Uterus (tissue), 4 donors: ENCODE data around the gene PUS1. TPM values are rescaled to one million over a fixed set of nuclear protein-coding genes. Genes with fewer than 3 reads are reported as not detected.

Source experiments
- DNase-seq, 2 donors: peaks; one replicate each; pipeline ENCODE4 v3.0.0-alpha.2; 2019 to 2020
- H3K27ac ChIP-seq, 2 donors: fragments of 200-600 bp; sonication (generic); 1 replicate in 1 of 2; 2 replicates in 1 of 2; pipeline ENCODE4 v1.5.1; 2016 to 2018
- H3K27me3 ChIP-seq, 2 donors: fragments of 200-600 bp; sonication (generic); one replicate each; pipeline ENCODE4 v1.5.1; 2018 to 2019; ENCODE audit warnings: control low read depth in 1 of 2
- H3K36me3 ChIP-seq, 2 donors: fragments of 200-600 bp; sonication (generic); one replicate each; pipeline ENCODE4 v1.5.1; 2019; ENCODE audit warnings: control low read depth in 1 of 2
- H3K4me1 ChIP-seq, 2 donors: fragments of 200-600 bp; sonication (generic); one replicate each; pipeline ENCODE4 v1.5.1; 2018 to 2019; ENCODE audit warnings: control low read depth in 1 of 2
- H3K4me3 ChIP-seq, 2 donors: fragments of 200-600 bp; sonication (generic); 1 replicate in 1 of 2; 2 replicates in 1 of 2; pipeline ENCODE4 v1.5.1; 2018 to 2019; ENCODE audit warnings: mild to moderate bottlenecking in 1 of 2
- H3K9me3 ChIP-seq, 2 donors: fragments of 200-600 bp; sonication (generic); one replicate each; pipeline ENCODE4 v1.5.1; 2019; ENCODE audit warnings: control low read depth in 1 of 2
- CTCF ChIP-seq, 4 experiments: fragments of 200-600 bp in 2 of 4; fragments of 450-650 bp in 2 of 4; sonication (generic) in 2 of 4; IDR thresholded peaks; one replicate each; pipeline ENCODE4 v1.5.1; 2016 to 2019; ENCODE audit warnings: antibody characterized with exemption in 4 of 4, mild to moderate bottlenecking in 2 of 4, moderate library complexity in 1 of 4
- POLR2A ChIP-seq, 2 donors: fragments of 450-650 bp; IDR thresholded peaks; one replicate each; pipeline ENCODE4 v1.6.1; 2016; ENCODE audit warnings: antibody characterized with exemption in 2 of 2, mild to moderate bottlenecking in 1 of 2, moderate library complexity in 1 of 2
- intact Hi-C: fragments of 100-400 bp; cut with DNase I; formaldehyde crosslinking; loops from one replicate; pipeline ENCODE4 v1.15.1; 2023; ENCODE audit warnings: low total_unique reads
- total RNA-seq, 4 donors: library from RNA; depleted of rRNA in 3 of 4; stranded (reverse); fragments of >200 nt in 3 of 4; gene quantifications; one replicate each; pipeline versions ENCODE4 v1.1.0 to v1.2.4, GENCODE V29; 2014 to 2023
- donor health status: DM: yes; HTN: yes; CAD: no.

The PUS1 gene
- total RNA-seq, 4 donors from 2014 or later = 0.59 to 29.2 (median 12.5) TPM

- intact Hi-C loops = no loop called here
- no peak for DNase-seq
- no peaks in the 10 kb centered on the region for H3K27me3 ChIP-seq
- H3K36me3 ChIP-seq = no peaks in the 10 kb centered on the region
- no peak overlapping the region for H3K27ac ChIP-seq
- no peaks in the 10 kb centered on the region for H3K9me3 ChIP-seq
- H3K4me1 ChIP-seq = no peaks in the 10 kb centered on the region
- no peak overlapping the region for H3K4me3 ChIP-seq
- TF ChIP-seq CTCF (IDR thresholded peaks at IDR 0.05) = no peak
- no peak for TF ChIP-seq POLR2A (IDR thresholded peaks at IDR 0.05)
Measured at GRCh38 chr12:131915823-131916222, 13.3 kb upstream of the PUS1 start.

DNA sequence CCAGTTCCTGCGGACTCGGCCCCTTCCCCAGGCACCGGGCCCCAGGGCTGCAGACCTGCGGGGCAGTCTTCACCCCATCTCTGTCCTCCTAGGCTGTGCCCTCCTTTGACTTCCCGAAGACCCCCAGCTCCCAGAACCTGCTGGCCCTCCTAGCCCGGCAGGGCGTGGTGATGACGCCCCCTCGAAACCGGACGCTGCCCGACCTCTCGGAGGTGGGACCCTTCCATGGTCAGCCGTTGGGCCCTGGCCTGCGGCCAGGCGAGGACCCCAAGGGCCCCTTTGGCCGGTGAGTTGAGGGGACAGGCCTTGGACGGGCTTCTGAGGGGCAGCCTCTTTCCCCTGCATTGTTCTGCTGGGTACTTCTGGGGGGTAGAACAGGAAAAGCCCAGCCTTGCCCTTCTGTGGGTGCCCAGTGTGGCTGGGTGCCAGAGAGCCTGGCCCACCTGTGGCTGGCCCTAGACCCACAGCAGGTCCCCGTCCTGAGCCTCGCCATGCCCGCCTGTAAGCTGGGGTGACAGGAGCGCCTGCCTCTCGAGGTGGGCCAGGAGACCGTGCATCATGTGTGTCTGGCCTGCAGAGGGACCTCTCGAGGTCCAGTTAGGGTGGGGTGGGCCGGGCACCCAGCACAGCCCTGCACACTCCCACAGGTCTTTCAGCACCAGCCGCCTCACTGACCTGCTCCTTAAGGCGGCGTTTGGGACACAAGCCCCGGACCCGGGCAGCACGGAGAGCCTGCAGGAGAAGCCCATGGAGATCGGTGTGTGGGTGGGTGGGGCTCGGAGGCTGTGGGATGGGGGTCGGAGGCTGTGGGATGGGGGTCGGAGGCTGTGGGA is 12.6 kb upstream of the PUS1 start:
- TF ChIP-seq POLR2A (IDR thresholded peaks at IDR 0.05) = no peak
- TF ChIP-seq CTCF (IDR thresholded peaks at IDR 0.05) = no peak
- Histone ChIP-seq H3K36me3 (no peaks in the 10 kb centered on the region), H3K27ac (no peak overlapping the region), H3K4me1 (no peaks in the 10 kb centered on the region), H3K4me3 (no peak overlapping the region), H3K9me3 (no peaks in the 10 kb centered on the region), H3K27me3 (no peaks in the 10 kb centered on the region)
- DNase-seq = no peak
- intact Hi-C loops = no loop called here

- intact Hi-C loops = no loop called here
- DNase-seq = no peak
- H3K27me3 ChIP-seq = no peaks in the 10 kb centered on the region
- no peak overlapping the region for H3K4me3 ChIP-seq
- H3K9me3 ChIP-seq = no peaks in the 10 kb centered on the region
- H3K4me1 ChIP-seq = no peaks in the 10 kb centered on the region
- no peaks in the 10 kb centered on the region for H3K36me3 ChIP-seq
- H3K27ac ChIP-seq = no peak overlapping the region
- TF ChIP-seq POLR2A (IDR thresholded peaks at IDR 0.05) (no peak), CTCF (IDR thresholded peaks at IDR 0.05) (no peak)
Measured at GRCh38 chr12:131917139-131917710, 11.9 kb upstream of the PUS1 start.

GRCh38 chr12:131917711-131918306 is 11.3 kb upstream of the PUS1 start:
- no peak for DNase-seq
- intact Hi-C loops = no loop called here
- H3K36me3 ChIP-seq = no peaks in the 10 kb centered on the region
- H3K9me3 ChIP-seq = no peaks in the 10 kb centered on the region
- no peak overlapping the region for H3K4me3 ChIP-seq
- H3K4me1 ChIP-seq = no peaks in the 10 kb centered on the region
- no peak for TF ChIP-seq CTCF (IDR thresholded peaks at IDR 0.05)
- TF ChIP-seq POLR2A (IDR thresholded peaks at IDR 0.05) = no peak
- no peak overlapping the region for H3K27ac ChIP-seq
- no peaks in the 10 kb centered on the region for H3K27me3 ChIP-seq
